Brain microvascular endothelial cell (primary cell): ENCODE measurements around the gene TP53BP2.

Source experiments
- DNase-seq: peaks from one replicate; pipeline ENCODE4 v3.0.0-alpha.2; 2020
- H3K27ac ChIP-seq: fragments of 250-450 bp; sonication (Bioruptor Pico); 2 replicates; pipeline ENCODE4 v1.5.1; 2020; ENCODE audit warnings: mild to moderate bottlenecking, moderate library complexity
- H3K27me3 ChIP-seq: fragments of 250-450 bp; sonication (Bioruptor Pico); replicated peaks from 2 replicates; pipeline ENCODE4 v1.5.1; 2020; ENCODE audit warnings: mild to moderate bottlenecking
- H3K36me3 ChIP-seq: fragments of 250-450 bp; sonication (Bioruptor Pico); replicated peaks from 2 replicates; pipeline ENCODE4 v1.5.1; 2020; ENCODE audit warnings: mild to moderate bottlenecking
- H3K4me3 ChIP-seq: 2 replicates; pipeline ENCODE4 v1.5.1; 2011; ENCODE audit warnings: low read depth, mild to moderate bottlenecking, control low read depth, low read length, moderate library complexity
- in situ Hi-C: cut with HindIII; loops from 2 replicates; pipeline ENCODE4 v1.10.0; 2017; ENCODE audit warnings: low sequenced_read_pairs, low pct_ligation_motif_present
- TF ChIP-seq, protein P1 (sequence below): IDR thresholded peaks from 2 replicates; pipeline ENCODE4 v1.5.1; 2011; ENCODE audit warnings: low read depth, mild to moderate bottlenecking, moderate library complexity, low read length, control low read depth, inconsistent platforms; ENCODE audit errors: missing control alignments

The TP53BP2 gene

GRCh38 chr1:223793716-223794115 is 52.0 kb downstream of the TP53BP2 start:
- no peak overlapping the region for H3K27ac ChIP-seq
- no peak overlapping the region for H3K4me3 ChIP-seq
- in situ Hi-C loops: no loop called here
- H3K36me3 ChIP-seq: peaks cover 32% of the 10 kb centered on the region
- no peak for DNase-seq
- TF ChIP-seq, protein P1, sequence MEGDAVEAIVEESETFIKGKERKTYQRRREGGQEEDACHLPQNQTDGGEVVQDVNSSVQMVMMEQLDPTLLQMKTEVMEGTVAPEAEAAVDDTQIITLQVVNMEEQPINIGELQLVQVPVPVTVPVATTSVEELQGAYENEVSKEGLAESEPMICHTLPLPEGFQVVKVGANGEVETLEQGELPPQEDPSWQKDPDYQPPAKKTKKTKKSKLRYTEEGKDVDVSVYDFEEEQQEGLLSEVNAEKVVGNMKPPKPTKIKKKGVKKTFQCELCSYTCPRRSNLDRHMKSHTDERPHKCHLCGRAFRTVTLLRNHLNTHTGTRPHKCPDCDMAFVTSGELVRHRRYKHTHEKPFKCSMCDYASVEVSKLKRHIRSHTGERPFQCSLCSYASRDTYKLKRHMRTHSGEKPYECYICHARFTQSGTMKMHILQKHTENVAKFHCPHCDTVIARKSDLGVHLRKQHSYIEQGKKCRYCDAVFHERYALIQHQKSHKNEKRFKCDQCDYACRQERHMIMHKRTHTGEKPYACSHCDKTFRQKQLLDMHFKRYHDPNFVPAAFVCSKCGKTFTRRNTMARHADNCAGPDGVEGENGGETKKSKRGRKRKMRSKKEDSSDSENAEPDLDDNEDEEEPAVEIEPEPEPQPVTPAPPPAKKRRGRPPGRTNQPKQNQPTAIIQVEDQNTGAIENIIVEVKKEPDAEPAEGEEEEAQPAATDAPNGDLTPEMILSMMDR: no peak
- no peaks in the 10 kb centered on the region for H3K27me3 ChIP-seq

- TF ChIP-seq, protein P1: no peak
- Histone ChIP-seq H3K27ac (no peak overlapping the region), H3K27me3 (no peaks in the 10 kb centered on the region), H3K4me3 (no peak overlapping the region), H3K36me3 (peaks cover 27% of the 10 kb centered on the region)
- no peak for DNase-seq
- in situ Hi-C loops: no loop called here
These were observed 53.7 kb downstream of the TP53BP2 start for GRCh38 chr1:223792046-223792445.

- in situ Hi-C loops: no loop called here
- TF ChIP-seq, protein P1: no peak
- no peak for DNase-seq
- H3K36me3 ChIP-seq: peaks cover 21% of the 10 kb centered on the region
- no peak overlapping the region for H3K4me3 ChIP-seq
- H3K27me3 ChIP-seq: no peaks in the 10 kb centered on the region
- no peak overlapping the region for H3K27ac ChIP-seq
These were observed 56.9 kb downstream of the TP53BP2 start for GRCh38 chr1:223788746-223789415.

GRCh38 chr1:223785808-223786207 is 59.9 kb downstream of the TP53BP2 start:
- no peak overlapping the region for H3K27ac ChIP-seq
- H3K36me3 ChIP-seq: peaks cover 23% of the 10 kb centered on the region
- TF ChIP-seq, protein P1: no peak
- no peak for DNase-seq
- no peak overlapping the region for H3K4me3 ChIP-seq
- in situ Hi-C loops: no loop called here
- no peaks in the 10 kb centered on the region for H3K27me3 ChIP-seq

GRCh38 chr1:223784541-223784940 is 61.2 kb downstream of the TP53BP2 start:
- Histone ChIP-seq H3K27me3 (no peaks in the 10 kb centered on the region), H3K36me3 (peaks cover 28% of the 10 kb centered on the region), H3K27ac (no peak overlapping the region), H3K4me3 (no peak overlapping the region)
- in situ Hi-C loops: no loop called here
- no peak for DNase-seq
- TF ChIP-seq, protein P1: no peak

- in situ Hi-C loops: no loop called here
- TF ChIP-seq, protein P1: no peak
- peaks cover 27% of the 10 kb centered on the region for H3K36me3 ChIP-seq
- no peak overlapping the region for H3K27ac ChIP-seq
- DNase-seq: no peak
- no peak overlapping the region for H3K4me3 ChIP-seq
- H3K27me3 ChIP-seq: no peaks in the 10 kb centered on the region
These were observed 62.1 kb downstream of the TP53BP2 start for GRCh38 chr1:223783676-223784075.
